Mesenchymal stem cell (in vitro differentiated cells and primary cell): Measurements from ENCODE around the gene PSG1.
"Not testable (repeated sequence)": the region's sequence is repeated elsewhere in the genome, so short reads cannot be mapped to it uniquely, and the experiment has no call there.

Source experiments
- DNase-seq: peaks from one replicate; pipeline ENCODE4 v3.0.0-alpha.2; 2013
- H2AFZ ChIP-seq: one replicate; pipeline ENCODE4 v1.6.1; 2013; ENCODE audit warnings: low read depth, mild to moderate bottlenecking, control low read depth, inconsistent platforms, low read length, moderate library complexity
- H2AK5ac ChIP-seq: 2 replicates; pipeline ENCODE4 v1.6.1; 2013; ENCODE audit warnings: low read length, moderate library complexity, mild to moderate bottlenecking, inconsistent platforms; ENCODE audit not compliant: severe bottlenecking
- H2BK120ac ChIP-seq: one replicate; pipeline ENCODE4 v1.6.1; 2013; ENCODE audit warnings: low read depth, mild to moderate bottlenecking, inconsistent platforms, low read length, moderate library complexity
- H2BK12ac ChIP-seq, 2 experiments: one replicate each; pipeline ENCODE4 v1.6.1; 2013; ENCODE audit warnings: inconsistent platforms in 2 of 2, low read length in 2 of 2, mild to moderate bottlenecking in 2 of 2, moderate library complexity in 2 of 2, control low read depth in 1 of 2
- H2BK15ac ChIP-seq: one replicate; pipeline ENCODE4 v1.6.1; 2013; ENCODE audit warnings: mild to moderate bottlenecking, low read depth, inconsistent platforms; ENCODE audit not compliant: poor library complexity, severe bottlenecking
- H2BK5ac ChIP-seq: 2 replicates; pipeline ENCODE4 v1.6.1; 2013; ENCODE audit warnings: low read depth, mild to moderate bottlenecking, low read length, control low read depth, inconsistent platforms; ENCODE audit not compliant: poor library complexity, severe bottlenecking
- H3K14ac ChIP-seq, 2 experiments: one replicate each; pipeline ENCODE4 v1.6.1; 2013; ENCODE audit warnings: inconsistent platforms in 2 of 2, low read length in 2 of 2, control low read depth in 1 of 2, mild to moderate bottlenecking in 1 of 2, moderate library complexity in 1 of 2
- H3K18ac ChIP-seq, 2 experiments: one replicate each; pipeline ENCODE4 v1.6.1; 2013; ENCODE audit warnings: inconsistent platforms in 2 of 2, low read length in 2 of 2, control low read depth in 1 of 2, low read depth in 1 of 2, mild to moderate bottlenecking in 1 of 2
- H3K23ac ChIP-seq, 2 experiments: one replicate each; pipeline ENCODE4 v1.6.1; 2013; ENCODE audit warnings: inconsistent platforms in 2 of 2, low read length in 2 of 2, mild to moderate bottlenecking in 2 of 2, moderate library complexity in 2 of 2, control low read depth in 1 of 2
- H3K27ac ChIP-seq: 2 replicates; pipeline ENCODE4 v1.5.1; 2013; ENCODE audit warnings: mild to moderate bottlenecking, moderate library complexity, low read length, control low read depth, inconsistent platforms; ENCODE audit not compliant: poor library complexity, severe bottlenecking
- H3K27me3 ChIP-seq, 2 experiments: 2 replicates each; pipeline versions ENCODE4 v1.6.1 to v1.7.0; 2013; ENCODE audit warnings: low read length in 2 of 2, mild to moderate bottlenecking in 2 of 2, moderate library complexity in 2 of 2, control low read depth in 1 of 2, inconsistent platforms in 1 of 2; ENCODE audit not compliant: control insufficient read depth in 1 of 2, insufficient read depth in 1 of 2
- H3K36me3 ChIP-seq, 2 experiments: 2 replicates each; pipeline versions ENCODE4 v1.6.1 to v1.7.0; 2013; ENCODE audit warnings: low read length in 2 of 2, control low read depth in 1 of 2, inconsistent platforms in 1 of 2, low read depth in 1 of 2, mild to moderate bottlenecking in 1 of 2; ENCODE audit not compliant: insufficient read depth in 2 of 2, control insufficient read depth in 1 of 2
- H3K4ac ChIP-seq, 2 experiments: one replicate each; pipeline ENCODE4 v1.6.1; 2013; ENCODE audit warnings: inconsistent platforms in 2 of 2, low read length in 2 of 2, mild to moderate bottlenecking in 2 of 2, moderate library complexity in 2 of 2, control low read depth in 1 of 2, low read depth in 1 of 2
- H3K4me1 ChIP-seq: 2 replicates; pipeline ENCODE4 v1.6.1; 2013; ENCODE audit warnings: low read depth, low read length, control low read depth; ENCODE audit not compliant: control insufficient read depth, insufficient read depth
- H3K4me2 ChIP-seq: 2 replicates; pipeline ENCODE4 v1.6.1; 2013; ENCODE audit warnings: low read length, mild to moderate bottlenecking, inconsistent platforms; ENCODE audit not compliant: poor library complexity, severe bottlenecking
- H3K4me3 ChIP-seq, 2 experiments: 2 replicates each; pipeline versions ENCODE4 v1.5.1 to v1.7.0; 2013; ENCODE audit warnings: low read length in 2 of 2, mild to moderate bottlenecking in 2 of 2, control low read depth in 1 of 2, low read depth in 1 of 2; ENCODE audit not compliant: insufficient read depth in 1 of 2
- H3K79me1 ChIP-seq: replicated peaks from 2 replicates; pipeline ENCODE4 v1.6.1; 2013; ENCODE audit warnings: mild to moderate bottlenecking, control low read depth, low read length, inconsistent platforms; ENCODE audit not compliant: poor library complexity, severe bottlenecking
- H3K9ac ChIP-seq: 2 replicates; pipeline ENCODE4 v1.7.0; 2013; ENCODE audit warnings: mild to moderate bottlenecking, low read length, moderate library complexity
- H3K9me3 ChIP-seq: 2 replicates; pipeline ENCODE4 v1.7.0; 2013; ENCODE audit warnings: mild to moderate bottlenecking, low read length; ENCODE audit not compliant: control insufficient read depth
- H4K8ac ChIP-seq: one replicate; pipeline ENCODE4 v1.6.1; 2013; ENCODE audit warnings: inconsistent platforms, mild to moderate bottlenecking, low read length, moderate library complexity
- H4K91ac ChIP-seq: one replicate; pipeline ENCODE4 v1.6.1; 2013; ENCODE audit warnings: mild to moderate bottlenecking, low read length, inconsistent platforms
- WGBS: methylation state at CpG from one replicate; pipeline ENCODE4 v1.1.7; 2013; ENCODE audit warnings: mixed read lengths; 5-methylcytosine and 5-hydroxymethylcytosine counted together

The PSG1 gene

DNA sequence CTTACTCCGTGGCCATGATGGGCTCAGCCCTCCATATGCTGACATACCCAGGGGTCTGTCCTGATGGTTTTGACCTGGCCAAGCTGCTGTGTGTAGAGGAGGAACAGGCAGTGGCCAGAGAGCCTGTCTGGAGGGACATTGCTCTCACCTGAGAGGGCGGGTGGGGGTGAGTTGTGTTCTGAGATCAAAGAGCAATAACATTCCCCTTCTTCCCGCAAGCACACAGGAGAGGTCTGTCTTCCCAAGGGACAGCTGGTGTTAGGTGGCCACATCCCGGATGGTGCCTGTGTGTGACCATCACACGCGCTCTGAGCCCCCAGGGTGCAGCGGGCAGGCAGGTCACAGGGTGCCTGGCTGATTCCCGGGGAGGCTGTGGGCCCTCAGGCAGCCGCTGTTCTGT, 1.1 kb upstream of the PSG1 start:
- H3K9ac ChIP-seq, H3K14ac ChIP-seq, H2BK12ac ChIP-seq, H3K18ac ChIP-seq, H2BK5ac ChIP-seq, H3K79me1 ChIP-seq, H3K4me3 ChIP-seq, H2AFZ ChIP-seq, DNase-seq, H2AK5ac ChIP-seq, H3K4ac ChIP-seq, H3K23ac ChIP-seq, H3K4me2 ChIP-seq, H3K36me3 ChIP-seq, H4K91ac ChIP-seq, H3K27me3 ChIP-seq, H4K8ac ChIP-seq, H3K9me3 ChIP-seq, H2BK15ac ChIP-seq, H3K27ac ChIP-seq, H3K4me1 ChIP-seq, H2BK120ac ChIP-seq: not testable (repeated sequence)
- WGBS: 78% methylated on average over 9 of the region's 9 CpGs

DNA sequence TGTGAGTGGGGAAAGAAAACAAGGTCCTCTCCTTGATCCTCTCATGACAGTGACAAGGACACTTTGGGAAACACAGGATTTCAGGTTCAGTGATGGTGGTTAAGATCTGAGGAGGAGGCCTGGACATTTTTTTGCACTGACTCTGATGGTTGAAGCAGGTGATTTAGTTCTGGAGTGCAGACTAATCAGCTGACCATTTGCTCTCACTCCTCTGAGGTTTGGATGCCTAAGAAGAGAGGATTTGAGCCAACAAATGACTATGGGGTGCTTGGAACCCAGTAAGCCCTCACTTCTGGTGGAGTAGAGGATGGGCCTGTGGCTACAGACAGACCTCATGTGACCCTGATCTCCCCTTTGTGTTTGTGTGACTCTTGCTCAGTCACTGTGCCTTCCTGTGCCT, 2.9 kb downstream of the PSG1 start:
- H3K4me1 ChIP-seq, H3K4me3 ChIP-seq, H2BK120ac ChIP-seq, H3K27me3 ChIP-seq, H3K79me1 ChIP-seq, H3K18ac ChIP-seq, H3K4me2 ChIP-seq, H4K8ac ChIP-seq, H2BK15ac ChIP-seq, H4K91ac ChIP-seq, H3K9me3 ChIP-seq, H3K4ac ChIP-seq, H2BK12ac ChIP-seq, DNase-seq, H2BK5ac ChIP-seq, H3K14ac ChIP-seq, H2AK5ac ChIP-seq, H3K27ac ChIP-seq, H3K36me3 ChIP-seq, H3K23ac ChIP-seq: not testable (repeated sequence)
- peak overlapping the region; percentile 39 for H2AFZ ChIP-seq
- H3K9ac ChIP-seq: peak overlapping the region; percentile 57

DNA sequence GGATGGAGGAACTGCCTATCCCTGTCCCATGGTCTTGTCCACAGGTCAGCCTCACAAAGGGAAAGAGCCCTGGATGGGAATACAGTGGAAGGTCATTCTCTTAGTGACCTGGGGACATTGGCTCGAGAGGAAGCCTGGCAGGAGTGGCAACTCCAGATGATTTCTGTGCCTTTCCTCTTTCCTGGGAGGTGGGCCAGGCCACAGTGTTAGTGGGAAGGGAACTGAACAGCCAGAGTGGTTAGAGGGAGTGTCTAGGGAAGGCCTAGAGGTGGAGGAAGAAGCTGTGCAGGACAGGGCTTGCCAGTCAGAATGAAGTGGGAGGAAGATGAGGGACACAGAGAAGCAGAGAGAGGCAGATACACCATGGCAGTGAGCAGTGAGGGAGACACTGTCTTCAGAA, 3.6 kb downstream of the PSG1 start:
- not testable (repeated sequence) for H3K36me3 ChIP-seq, H2BK15ac ChIP-seq, H2AK5ac ChIP-seq, DNase-seq, H3K4ac ChIP-seq, H3K4me2 ChIP-seq, H4K91ac ChIP-seq, H2BK5ac ChIP-seq, H3K4me3 ChIP-seq, H3K79me1 ChIP-seq, H3K4me1 ChIP-seq, H2AFZ ChIP-seq, H2BK120ac ChIP-seq, H3K27me3 ChIP-seq, H3K23ac ChIP-seq, H4K8ac ChIP-seq, H3K18ac ChIP-seq, H3K27ac ChIP-seq, H3K14ac ChIP-seq, H2BK12ac ChIP-seq, H3K9me3 ChIP-seq
- H3K9ac ChIP-seq: peak overlapping the region; percentile 57
- WGBS: 26% methylated on average over 1 of the region's 1 CpG

DNA sequence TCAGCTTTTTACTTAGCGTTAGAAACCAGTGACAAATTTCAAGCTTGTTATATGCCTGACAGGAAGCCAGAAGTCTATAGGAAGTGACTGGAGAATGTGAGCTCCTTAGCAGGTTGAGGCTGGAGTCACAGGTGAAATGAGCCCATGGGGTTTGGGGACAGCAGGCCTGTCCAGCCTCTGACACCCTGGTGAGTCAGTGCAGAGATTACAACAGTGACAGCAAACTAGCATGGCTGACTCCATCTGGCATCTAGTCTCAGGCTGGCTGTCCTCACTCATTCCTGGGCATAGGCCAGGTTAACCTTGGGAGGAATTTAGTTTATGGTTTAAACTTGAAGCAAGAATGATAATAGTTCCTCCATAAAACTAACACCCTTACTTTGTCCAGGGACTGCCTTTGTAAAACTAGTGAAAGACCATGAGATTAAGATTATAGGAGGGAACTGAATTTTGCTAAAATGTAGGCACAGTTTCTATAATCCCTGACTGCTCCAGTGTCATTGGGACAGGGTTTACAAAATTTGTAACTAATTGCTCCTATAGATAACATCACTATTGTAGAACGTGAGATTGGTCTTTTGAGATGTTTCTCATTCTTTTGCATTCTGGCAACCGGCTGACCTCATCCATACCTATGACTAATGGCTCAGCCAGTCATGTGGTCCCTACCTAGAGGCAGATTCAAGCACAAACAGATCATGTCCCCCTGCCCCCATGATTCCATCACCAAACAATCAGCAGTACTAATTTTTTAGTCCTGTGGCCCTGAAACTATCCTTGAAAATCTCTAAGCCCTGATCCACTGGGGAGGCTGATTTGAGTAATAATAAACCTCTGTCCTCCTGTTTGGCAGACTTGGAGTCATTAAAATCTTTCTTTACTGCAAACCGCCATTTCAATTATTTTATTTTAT, 4.4 kb downstream of the PSG1 start:
- not testable (repeated sequence) for H3K4ac ChIP-seq, H3K4me2 ChIP-seq, H3K36me3 ChIP-seq, H2BK120ac ChIP-seq, H2BK5ac ChIP-seq, H4K91ac ChIP-seq, H3K79me1 ChIP-seq, H4K8ac ChIP-seq, H3K9me3 ChIP-seq, H3K18ac ChIP-seq, H3K23ac ChIP-seq, H2AK5ac ChIP-seq, H2BK12ac ChIP-seq, H3K4me1 ChIP-seq, H2BK15ac ChIP-seq, H2AFZ ChIP-seq, DNase-seq, H3K27me3 ChIP-seq, H3K14ac ChIP-seq, H3K27ac ChIP-seq, H3K4me3 ChIP-seq
- 77% methylated on average over 2 of the region's 4 CpGs for WGBS
- peak overlapping the region; percentile 57 for H3K9ac ChIP-seq
